ENCODE measurements around the gene CLSTN3. TPM values are rescaled to one million over a fixed set of nuclear protein-coding genes. Genes with fewer than 3 reads are reported as not detected.

The CLSTN3 gene
- total and polyA plus RNA-seq, 9 of the 15 experiments (the other 6 are each of a cell fraction or from before 2014, with no cell fraction given): 0.08 to 23.2 (median 11.0) TPM

DNA sequence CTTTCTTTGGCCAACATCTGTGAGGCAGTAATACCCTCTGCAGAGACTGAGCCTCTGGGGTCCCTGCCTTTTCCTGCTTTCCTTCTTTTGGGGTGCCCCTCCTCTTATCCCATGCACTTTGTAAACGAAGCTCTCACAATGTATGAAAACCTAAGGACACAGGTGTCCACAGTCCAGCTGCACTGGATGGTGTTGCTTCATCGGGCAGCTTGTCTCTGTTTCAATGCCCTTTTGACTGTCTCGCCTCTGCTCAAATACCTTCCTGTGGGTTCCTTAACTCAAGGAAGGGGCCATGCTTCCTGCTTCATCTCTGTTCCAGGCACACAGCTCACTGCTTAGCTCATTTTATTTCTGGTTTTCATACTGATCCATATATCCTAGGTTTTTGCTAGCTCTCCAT lies 27.6 kb upstream of the CLSTN3 start:
- no peaks in the 10 kb centered on the region for H3K9me1 ChIP-seq (ENCODE audit: control insufficient read depth, insufficient read depth, low read length)
- no peak for FAIRE-seq
- no peak overlapping the region for H3K27ac ChIP-seq (ENCODE audit: extremely low read depth, low read depth, low read length)
- H4K20me1 ChIP-seq (replicated peaks; ENCODE audit: control insufficient read depth, insufficient read depth, low read length): no peaks in the 10 kb centered on the region
- H3K27me3 ChIP-seq (ENCODE audit: control insufficient read depth in 2 of 2, insufficient read depth in 2 of 2, low read length in 2 of 2): no peaks in the 10 kb centered on the region
- no peak overlapping the region for H3K4me2 ChIP-seq (ENCODE audit: insufficient read depth, low read length)
- H2AFZ ChIP-seq (ENCODE audit: low read depth, low read length): no peak overlapping the region
- DNase-seq (ENCODE audit: extremely low read depth in 1 of 4, low spot score in 3 of 4): no peak
- H3K9ac ChIP-seq (ENCODE audit: insufficient read depth in 1 of 2, low read depth in 2 of 2, low read length in 2 of 2): no peak overlapping the region
- H3K4me3 ChIP-seq: no peak overlapping the region
- H3K4me1 ChIP-seq (replicated peaks in 1 of 2; ENCODE audit: control insufficient read depth in 2 of 2, insufficient read depth in 2 of 2, low read length in 2 of 2): peaks cover 0 to 3% of the 10 kb centered on the region in 2 experiments; a peak in 2 of 5 replicates
- H3K79me2 ChIP-seq (ENCODE audit: control insufficient read depth, insufficient read depth, low read length): peaks cover 22% of the 10 kb centered on the region
- peaks cover 3% of the 10 kb centered on the region for H3K9me3 ChIP-seq (replicated peaks; ENCODE audit: control insufficient read depth, insufficient read depth, low read depth, low read length)
- TF ChIP-seq MCM3 (IDR thresholded peaks at IDR 0.05): no peak
- no peak for TF ChIP-seq ESRRB (CRISPR knock-in tag; IDR thresholded peaks at IDR 0.05; ENCODE audit: borderline replicate concordance)
- TF ChIP-seq FOXA3 (CRISPR knock-in tag; conservative IDR thresholded peaks at IDR 0.05 in 1 of 2, IDR thresholded peaks at IDR 0.05 in 1 of 2): no peak
- TF ChIP-seq, protein P1, sequence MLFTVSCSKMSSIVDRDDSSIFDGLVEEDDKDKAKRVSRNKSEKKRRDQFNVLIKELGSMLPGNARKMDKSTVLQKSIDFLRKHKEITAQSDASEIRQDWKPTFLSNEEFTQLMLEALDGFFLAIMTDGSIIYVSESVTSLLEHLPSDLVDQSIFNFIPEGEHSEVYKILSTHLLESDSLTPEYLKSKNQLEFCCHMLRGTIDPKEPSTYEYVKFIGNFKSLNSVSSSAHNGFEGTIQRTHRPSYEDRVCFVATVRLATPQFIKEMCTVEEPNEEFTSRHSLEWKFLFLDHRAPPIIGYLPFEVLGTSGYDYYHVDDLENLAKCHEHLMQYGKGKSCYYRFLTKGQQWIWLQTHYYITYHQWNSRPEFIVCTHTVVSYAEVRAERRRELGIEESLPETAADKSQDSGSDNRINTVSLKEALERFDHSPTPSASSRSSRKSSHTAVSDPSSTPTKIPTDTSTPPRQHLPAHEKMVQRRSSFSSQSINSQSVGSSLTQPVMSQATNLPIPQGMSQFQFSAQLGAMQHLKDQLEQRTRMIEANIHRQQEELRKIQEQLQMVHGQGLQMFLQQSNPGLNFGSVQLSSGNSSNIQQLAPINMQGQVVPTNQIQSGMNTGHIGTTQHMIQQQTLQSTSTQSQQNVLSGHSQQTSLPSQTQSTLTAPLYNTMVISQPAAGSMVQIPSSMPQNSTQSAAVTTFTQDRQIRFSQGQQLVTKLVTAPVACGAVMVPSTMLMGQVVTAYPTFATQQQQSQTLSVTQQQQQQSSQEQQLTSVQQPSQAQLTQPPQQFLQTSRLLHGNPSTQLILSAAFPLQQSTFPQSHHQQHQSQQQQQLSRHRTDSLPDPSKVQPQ (CRISPR knock-in tag; IDR thresholded peaks at IDR 0.05; ENCODE audit: borderline replicate concordance): no peak
- TF ChIP-seq ZNF551 (CRISPR knock-in tag; IDR thresholded peaks at IDR 0.05): no peak
- TF ChIP-seq PHB (CRISPR knock-in tag; IDR thresholded peaks at IDR 0.05): no peak
- TF ChIP-seq XRCC5 (IDR thresholded peaks at IDR 0.05; ENCODE audit: low read depth, low read length): no peak
- no peak for TF ChIP-seq E2F6 (IDR thresholded peaks at IDR 0.05; ENCODE audit: borderline replicate concordance in 1 of 2, extremely low read depth in 1 of 2, insufficient read depth in 1 of 2, insufficient read length in 1 of 2, low read depth in 1 of 2, low read length in 1 of 2, poor library complexity in 1 of 2, severe bottlenecking in 1 of 2)
- peaks cover 39% of the 10 kb centered on the region; the same call in 2 of the 3 replicates for H3K36me3 ChIP-seq (ENCODE audit: control insufficient read depth, insufficient read depth, low read length)
- no peak for ATAC-seq
- intact Hi-C loops (cut with micrococcal nuclease) (no loop called here), in situ Hi-C loops (cut with MboI) (no loop called here)
- POLR2A ChIA-PET: interaction anchor here (0.8 kb wide), 1 partner anchor 8 kb away, joined by 4 read pairs; no protein-coding TSS in a partner anchor
- no TSS peak for BruUV-seq (replicated peaks)
- CTCF ChIA-PET (ENCODE audit: low intra/inter-chr PET ratio): no interaction called here
- 79% methylated on average over 2 of the region's 3 CpGs for WGBS (ENCODE audit: insufficient coverage, low coverage, missing lambda C conversion rate)

All from K562 (cell line).